ENCODE measurements around the gene PCDH1.

The PCDH1 gene

DNA sequence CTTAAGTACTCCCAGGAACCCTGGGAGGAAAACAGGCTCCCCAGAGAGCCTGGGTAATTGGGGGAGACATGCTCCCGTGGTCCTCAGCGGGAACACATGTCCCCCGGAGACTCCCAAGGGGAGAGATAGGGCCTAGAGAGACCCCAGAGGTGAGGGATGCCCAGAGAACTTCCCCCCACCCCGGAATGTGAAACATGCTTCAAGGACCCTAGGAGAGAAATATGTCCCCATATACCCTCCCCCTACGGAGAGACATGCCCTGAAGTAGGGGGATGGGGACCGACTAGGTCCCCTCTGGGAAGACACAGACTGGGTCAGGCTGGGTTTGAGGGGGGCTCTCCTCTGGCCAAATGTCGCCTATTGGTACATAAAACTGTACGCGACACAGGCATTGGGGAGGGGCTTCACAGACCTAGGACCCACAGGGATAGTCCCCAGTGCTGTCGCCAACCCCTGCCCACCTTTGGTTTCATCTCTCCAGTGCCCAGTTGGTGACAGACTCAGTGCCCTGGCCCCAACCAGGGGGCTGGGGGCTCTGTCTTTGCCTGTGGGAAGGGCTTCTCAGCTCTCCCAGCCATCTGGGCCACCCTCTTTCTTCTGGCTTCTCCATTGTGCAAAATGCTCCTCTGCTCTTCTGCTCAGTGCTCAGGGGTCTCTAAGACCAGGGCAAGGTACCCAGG, 26.9 kb downstream of the PCDH1 start:
- no peak for TF ChIP-seq ZFX (IDR thresholded peaks at IDR 0.05; ENCODE audit: borderline replicate concordance)
- TF ChIP-seq, protein P1, sequence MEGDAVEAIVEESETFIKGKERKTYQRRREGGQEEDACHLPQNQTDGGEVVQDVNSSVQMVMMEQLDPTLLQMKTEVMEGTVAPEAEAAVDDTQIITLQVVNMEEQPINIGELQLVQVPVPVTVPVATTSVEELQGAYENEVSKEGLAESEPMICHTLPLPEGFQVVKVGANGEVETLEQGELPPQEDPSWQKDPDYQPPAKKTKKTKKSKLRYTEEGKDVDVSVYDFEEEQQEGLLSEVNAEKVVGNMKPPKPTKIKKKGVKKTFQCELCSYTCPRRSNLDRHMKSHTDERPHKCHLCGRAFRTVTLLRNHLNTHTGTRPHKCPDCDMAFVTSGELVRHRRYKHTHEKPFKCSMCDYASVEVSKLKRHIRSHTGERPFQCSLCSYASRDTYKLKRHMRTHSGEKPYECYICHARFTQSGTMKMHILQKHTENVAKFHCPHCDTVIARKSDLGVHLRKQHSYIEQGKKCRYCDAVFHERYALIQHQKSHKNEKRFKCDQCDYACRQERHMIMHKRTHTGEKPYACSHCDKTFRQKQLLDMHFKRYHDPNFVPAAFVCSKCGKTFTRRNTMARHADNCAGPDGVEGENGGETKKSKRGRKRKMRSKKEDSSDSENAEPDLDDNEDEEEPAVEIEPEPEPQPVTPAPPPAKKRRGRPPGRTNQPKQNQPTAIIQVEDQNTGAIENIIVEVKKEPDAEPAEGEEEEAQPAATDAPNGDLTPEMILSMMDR (IDR thresholded peaks at IDR 0.05) = no peak
- peak overlapping the region; percentile 100 for H3K27ac ChIP-seq

DNA sequence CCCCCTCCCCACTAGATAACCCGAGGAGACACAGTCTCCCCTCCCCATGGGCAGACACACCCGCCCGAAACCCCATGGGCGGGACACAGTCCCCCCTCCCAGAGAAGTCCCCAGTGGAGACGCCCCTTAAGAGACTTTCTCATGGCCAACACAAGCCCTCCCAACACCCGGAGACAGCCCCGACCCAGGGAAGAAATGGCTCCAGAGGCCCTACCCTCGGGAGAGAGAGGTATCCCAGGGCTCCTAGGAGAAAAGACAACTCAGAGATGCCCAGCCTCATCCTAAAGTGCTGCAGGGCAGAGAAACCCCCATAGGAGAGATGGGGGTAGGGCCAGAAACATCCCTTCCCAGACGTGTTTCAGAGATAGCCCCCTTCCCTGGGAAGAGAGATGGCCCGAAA, 27.4 kb downstream of the PCDH1 start:
- TF ChIP-seq, protein P1 (IDR thresholded peaks at IDR 0.05) = no peak
- TF ChIP-seq ZFX (IDR thresholded peaks at IDR 0.05; ENCODE audit: borderline replicate concordance) = no peak
- peak overlapping the region; percentile 100 for H3K27ac ChIP-seq

DNA sequence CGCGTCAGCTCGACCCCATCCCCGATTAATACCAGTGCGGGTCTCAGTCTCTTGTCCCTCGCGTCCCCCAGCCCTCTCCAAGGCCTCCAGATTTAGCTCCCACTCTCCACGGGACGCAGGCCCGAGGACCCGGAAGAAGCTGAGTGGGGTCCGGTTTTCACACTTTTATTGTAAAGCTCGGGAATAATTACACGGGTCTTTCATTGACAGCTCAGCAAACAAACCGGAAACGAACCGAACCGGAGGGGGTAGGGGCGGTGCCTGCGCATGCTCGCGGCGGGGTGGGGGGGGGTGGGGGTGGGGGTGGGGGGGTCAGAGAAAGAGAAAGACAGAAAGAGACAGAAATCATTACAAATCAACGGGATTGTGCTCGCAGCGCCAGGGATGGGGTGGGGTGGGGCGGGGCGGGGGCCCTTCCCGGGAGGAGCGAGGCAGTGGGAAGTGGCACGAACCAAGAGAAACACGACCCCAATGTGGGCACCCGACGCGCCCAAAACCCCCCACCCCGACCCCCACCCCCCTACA, 27.9 kb downstream of the PCDH1 start:
- TF ChIP-seq ZFX (IDR thresholded peaks at IDR 0.05; ENCODE audit: borderline replicate concordance) = no peak
- TF ChIP-seq, protein P1 (IDR thresholded peaks at IDR 0.05) = no peak
- peak overlapping the region; percentile 100 for H3K27ac ChIP-seq

DNA sequence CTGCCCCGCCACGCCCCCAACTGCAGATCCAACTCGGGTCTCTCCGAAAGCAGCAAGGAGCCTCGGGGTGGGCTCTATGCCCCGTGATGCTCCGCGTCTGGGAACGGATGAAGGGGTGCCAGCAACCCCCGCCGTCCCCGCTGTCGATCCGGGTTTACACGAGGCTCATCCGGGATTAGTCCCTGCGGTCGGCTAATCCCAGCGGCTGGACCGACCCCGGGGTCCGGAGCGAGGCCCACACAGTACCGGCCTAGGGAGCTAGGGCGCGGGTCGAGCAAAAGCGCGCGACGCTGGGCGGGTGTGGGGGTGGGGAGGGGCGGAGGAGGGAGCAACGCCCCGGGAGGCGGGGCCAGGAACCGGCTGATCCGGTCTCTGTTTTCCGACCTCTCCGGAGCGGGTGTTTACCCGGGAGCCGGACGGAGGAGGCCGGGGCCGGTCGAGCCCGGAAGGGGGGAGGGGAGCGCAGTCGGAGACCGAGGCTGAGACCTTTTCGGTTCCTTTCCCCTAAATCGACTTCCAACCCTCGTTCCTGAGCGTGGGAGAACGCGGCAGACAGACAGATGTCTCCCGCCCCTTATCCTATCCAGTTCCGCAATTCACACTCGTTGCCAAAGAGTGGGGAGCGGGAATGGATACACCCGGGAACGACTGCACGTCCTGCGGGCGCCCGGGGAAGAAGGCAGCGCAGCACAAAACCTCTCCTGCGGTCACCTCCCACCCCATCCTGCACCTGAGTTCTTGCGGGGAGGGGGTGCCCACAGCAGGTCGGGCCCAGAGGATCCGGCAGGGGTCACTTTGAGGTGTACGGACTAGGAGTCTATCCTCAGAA, 28.6 kb downstream of the PCDH1 start:
- TF ChIP-seq ZFX (IDR thresholded peaks at IDR 0.05; ENCODE audit: borderline replicate concordance) = no peak
- TF ChIP-seq, protein P1 (IDR thresholded peaks at IDR 0.05) = no peak
- H3K27ac ChIP-seq = peak overlapping the region; percentile 100

DNA sequence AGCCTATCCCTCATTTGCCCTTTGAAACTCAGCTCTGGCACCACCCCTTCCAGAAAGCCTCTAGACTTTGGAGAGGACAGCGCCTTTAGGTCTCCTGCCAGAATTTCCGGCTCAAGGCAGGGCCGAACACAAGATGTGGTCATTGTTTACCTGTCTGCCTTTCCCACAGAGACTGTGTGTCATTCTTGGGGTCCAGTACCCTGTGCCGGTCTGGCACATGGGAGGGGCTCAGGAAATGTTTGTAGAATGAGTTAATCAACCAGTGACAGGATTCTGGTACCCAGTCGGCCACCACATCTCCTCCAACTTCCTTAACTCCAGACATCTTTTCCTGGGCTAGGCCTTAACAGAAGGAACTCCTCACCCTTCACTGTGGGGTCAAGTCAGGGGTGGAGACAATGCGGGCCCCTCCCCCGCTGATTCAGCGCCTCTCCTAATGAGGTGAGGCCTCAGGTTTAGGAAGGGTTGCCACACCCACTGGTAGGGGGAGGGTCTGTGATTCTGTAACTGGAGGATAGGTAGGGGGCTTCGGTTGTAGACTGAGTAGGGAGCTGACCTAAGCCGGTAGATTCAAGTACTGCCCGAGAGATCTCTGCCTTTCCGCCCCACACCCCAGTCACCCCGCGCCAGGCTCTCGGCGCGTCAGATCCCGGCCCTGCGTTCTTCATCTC, 29.3 kb downstream of the PCDH1 start:
- peak overlapping the region; percentile 100 for H3K27ac ChIP-seq
- TF ChIP-seq, protein P1 (IDR thresholded peaks at IDR 0.05) = no peak
- TF ChIP-seq ZFX (IDR thresholded peaks at IDR 0.05; ENCODE audit: borderline replicate concordance) = no peak

DNA sequence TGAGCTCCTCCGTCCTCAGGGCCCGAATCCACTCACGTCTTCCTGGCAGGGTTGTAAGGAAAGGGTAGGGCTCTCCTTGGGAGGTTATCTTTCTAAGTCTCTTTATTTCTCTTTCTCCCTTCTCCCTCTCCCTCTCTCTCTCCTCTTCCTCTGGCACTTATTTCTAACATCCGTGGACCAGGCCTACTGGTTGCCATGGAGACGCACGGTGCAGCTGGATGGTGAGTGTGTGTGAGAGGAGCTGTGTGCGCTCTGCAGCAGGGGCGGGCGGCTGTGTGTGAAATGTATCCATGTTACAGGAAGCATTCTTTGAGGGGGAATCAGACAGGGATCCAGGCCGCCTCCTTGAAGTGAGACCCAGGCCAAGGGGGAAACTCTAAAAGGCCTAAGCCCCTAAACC, 32.2 kb downstream of the PCDH1 start:
- no peak for TF ChIP-seq ZFX (IDR thresholded peaks at IDR 0.05; ENCODE audit: borderline replicate concordance)
- TF ChIP-seq, protein P1 (IDR thresholded peaks at IDR 0.05) = no peak
- no peak overlapping the region for H3K27ac ChIP-seq

Measured in 22Rv1 (cell line).